GM06990 (cell line): ENCODE measurements around the gene RC3H1.
A peak's percentile ranks its signal among the peaks of the same experiment; 100 is the strongest.

Experiments used
- DNase-seq: peaks from one replicate; pipeline ENCODE4 v3.0.0-alpha.2; 2011; ENCODE audit not compliant: insufficient read length; ENCODE audit errors: extremely low read depth
- H3K27me3 ChIP-seq: replicated peaks from 2 replicates; pipeline ENCODE4 v1.6.0; 2011; ENCODE audit warnings: low read length; ENCODE audit not compliant: control insufficient read depth, insufficient read depth
- H3K36me3 ChIP-seq: 2 replicates; pipeline ENCODE4 v1.5.1; 2011; ENCODE audit warnings: low read length; ENCODE audit not compliant: control insufficient read depth, insufficient read depth
- H3K4me3 ChIP-seq: replicated peaks from 2 replicates; pipeline ENCODE4 v1.5.1; 2011; ENCODE audit warnings: low read depth, mild to moderate bottlenecking, control low read depth, low read length
- CTCF ChIP-seq: IDR thresholded peaks from 2 replicates; pipeline ENCODE4 v1.5.1; 2011; ENCODE audit warnings: low read length, control low read depth, mild to moderate bottlenecking, inconsistent platforms; ENCODE audit not compliant: insufficient read depth, poor library complexity, severe bottlenecking

RC3H1 gene

GRCh38 chr1:173960625-173961024 lies 61.5 kb downstream of the RC3H1 start:
- no peak for TF ChIP-seq CTCF
- no peak overlapping the region for H3K4me3 ChIP-seq
- DNase-seq, result no peak
- H3K27me3 ChIP-seq, result no peaks in the 10 kb centered on the region
- peaks cover 6% of the 10 kb centered on the region for H3K36me3 ChIP-seq

- Histone ChIP-seq H3K36me3 (peaks cover 4% of the 10 kb centered on the region), H3K27me3 (no peaks in the 10 kb centered on the region), H3K4me3 (no peak overlapping the region)
- no peak for TF ChIP-seq CTCF
- DNase-seq, result no peak
Observed at GRCh38 chr1:173954179-173954578, 68.0 kb downstream of the RC3H1 start.

GRCh38 chr1:173948594-173948993 lies 73.6 kb downstream of the RC3H1 start:
- Histone ChIP-seq H3K4me3 (no peak overlapping the region), H3K36me3 (peaks cover 5% of the 10 kb centered on the region), H3K27me3 (no peaks in the 10 kb centered on the region)
- no peak for TF ChIP-seq CTCF
- no peak for DNase-seq

- TF ChIP-seq CTCF, result no peak
- no peak for DNase-seq
- Histone ChIP-seq H3K4me3 (no peak overlapping the region), H3K36me3 (peaks cover 6% of the 10 kb centered on the region), H3K27me3 (no peaks in the 10 kb centered on the region)
Observed at GRCh38 chr1:173946380-173946921, 75.7 kb downstream of the RC3H1 start.

GRCh38 chr1:173937062-173937461 lies 85.1 kb downstream of the RC3H1 start:
- DNase-seq, result peak; percentile 12
- peaks cover 1% of the 10 kb centered on the region; the same call in 1 of the 2 replicates for H3K36me3 ChIP-seq

More at GRCh38 chr1:173937062-173937461, 85.1 kb downstream of the RC3H1 start:
- no peaks in the 10 kb centered on the region for H3K27me3 ChIP-seq
- no peak overlapping the region for H3K4me3 ChIP-seq
- TF ChIP-seq CTCF, result no peak
